G401.6 (cell line): ENCODE data around the gene BCKDHA.
A peak's percentile ranks its signal among the peaks of the same experiment; 100 is the strongest.
"Not testable (repeated sequence)": the region's sequence is repeated elsewhere in the genome, so short reads cannot be mapped to it uniquely, and the experiment has no call there.

Experiments
- FAIRE-seq: peaks from 2 replicates; lab custom pipeline; 2012; peaks lifted over from hg19 to GRCh38; lab: Jason Lieb, UNC

BCKDHA gene

DNA sequence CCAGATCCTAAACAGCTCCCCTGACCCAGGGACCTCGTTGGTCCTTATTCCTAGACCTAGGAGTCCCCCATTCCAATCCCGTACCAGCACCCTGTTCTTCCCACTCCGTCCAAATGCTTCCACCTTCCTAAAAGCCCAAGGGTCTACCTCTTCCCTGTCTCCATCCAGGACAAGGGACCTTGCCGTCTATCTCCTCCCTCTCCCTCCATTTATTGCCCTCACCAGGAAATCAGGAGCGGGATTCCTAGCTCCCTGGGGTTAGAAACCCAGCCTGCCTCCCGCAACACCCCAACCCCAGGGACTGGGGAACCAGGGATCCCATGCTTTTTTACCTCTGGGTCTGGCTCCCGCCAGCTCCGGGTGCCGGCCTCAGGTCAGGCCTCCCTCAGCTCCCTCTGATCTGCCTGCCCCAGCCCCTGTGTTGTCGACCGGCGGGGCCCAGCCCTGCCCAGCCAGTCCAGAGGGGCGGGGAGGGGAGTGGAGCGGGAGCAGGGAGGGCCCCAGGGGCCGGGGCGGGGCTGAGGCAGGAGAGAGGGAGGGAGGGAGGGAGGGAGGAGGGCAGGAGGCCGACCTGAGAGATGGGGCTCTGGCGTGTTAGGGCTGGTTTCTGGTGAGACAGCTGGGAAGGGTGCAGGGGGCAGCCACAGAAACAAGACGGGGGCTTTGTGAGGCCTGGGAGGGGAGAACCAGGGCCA lies 29.5 kb downstream of the BCKDHA start, which contains the start of gene B3GNT8:
Gene B3GNT8, minus strand, starts transcription at position 423 of the 695 bp plus-strand sequence. CDS start 596 bp downstream, outside the sequence.
- FAIRE-seq = no peak

- FAIRE-seq = no peak
These were observed 30.2 kb downstream of the BCKDHA start for GRCh38 chr19:41427647-41428480.

GRCh38 chr19:41428481-41428859 lies 30.9 kb downstream of the BCKDHA start:
- FAIRE-seq = no peak

DNA sequence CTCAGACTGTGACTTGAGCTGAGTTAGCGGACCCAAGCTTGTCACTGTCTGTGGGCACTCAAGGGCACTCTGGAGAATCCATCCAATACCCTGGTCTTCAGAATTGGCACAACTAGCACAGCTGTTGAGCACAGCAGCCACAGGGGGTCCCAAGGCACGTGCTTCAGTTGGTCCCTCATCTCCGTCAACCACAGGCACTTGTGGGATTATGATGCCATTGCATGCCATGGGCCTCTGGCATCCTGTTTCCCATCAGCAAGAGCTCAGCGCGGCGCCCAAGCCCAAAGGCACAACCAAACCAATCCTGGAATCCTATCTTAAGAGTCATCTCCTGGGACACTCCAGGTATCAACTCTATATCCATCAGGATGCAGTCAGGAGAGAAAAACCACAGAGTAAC lies 33.3 kb downstream of the BCKDHA start:
- no peak for FAIRE-seq

GRCh38 chr19:41431426-41432386 lies 34.1 kb downstream of the BCKDHA start:
- no peak for FAIRE-seq

- FAIRE-seq = no peak
These were observed 35.6 kb downstream of the BCKDHA start for GRCh38 chr19:41433171-41433570.

DNA sequence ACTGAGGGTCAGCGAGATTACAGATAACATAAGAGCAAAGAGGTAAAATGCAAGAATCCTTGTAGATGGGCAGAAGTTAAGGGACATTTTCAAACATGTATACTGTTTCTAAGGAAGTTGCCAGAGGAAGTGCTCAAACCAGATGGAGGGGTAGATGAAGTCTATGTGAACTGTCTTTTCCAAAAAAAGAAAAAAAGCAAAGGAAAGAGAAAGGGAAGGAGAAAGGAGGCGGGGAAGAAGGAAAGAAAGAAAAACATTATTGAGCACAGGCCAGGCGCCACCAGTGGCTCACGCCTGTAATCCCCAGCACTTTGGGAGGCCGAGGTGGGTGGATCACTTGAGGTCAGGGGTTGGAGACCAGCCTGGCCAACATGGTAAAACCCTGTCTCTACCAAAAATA lies 36.8 kb downstream of the BCKDHA start:
- no peak for FAIRE-seq

DNA sequence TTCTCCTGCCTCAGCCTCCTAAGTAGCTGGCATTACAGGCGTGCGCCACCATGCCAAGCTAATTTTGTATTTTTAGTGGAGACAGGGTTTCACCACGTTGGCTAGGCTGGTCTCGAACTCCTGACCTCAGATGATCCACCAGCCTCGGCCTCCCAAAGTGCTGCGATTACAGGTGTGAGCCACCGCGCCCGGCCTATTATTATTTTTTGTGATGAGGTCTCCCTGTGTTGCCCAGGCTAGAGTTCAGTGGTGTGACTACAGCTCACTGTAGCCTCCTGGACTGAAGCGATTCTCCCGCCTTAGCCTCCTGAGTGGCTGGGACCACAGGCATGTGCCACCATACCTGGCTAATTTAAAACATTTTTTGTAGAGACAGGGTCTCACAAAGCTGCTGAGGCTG lies 37.8 kb downstream of the BCKDHA start:
- FAIRE-seq = not testable (repeated sequence)

GRCh38 chr19:41435936-41436673 lies 38.5 kb downstream of the BCKDHA start:
- FAIRE-seq = no peak

DNA sequence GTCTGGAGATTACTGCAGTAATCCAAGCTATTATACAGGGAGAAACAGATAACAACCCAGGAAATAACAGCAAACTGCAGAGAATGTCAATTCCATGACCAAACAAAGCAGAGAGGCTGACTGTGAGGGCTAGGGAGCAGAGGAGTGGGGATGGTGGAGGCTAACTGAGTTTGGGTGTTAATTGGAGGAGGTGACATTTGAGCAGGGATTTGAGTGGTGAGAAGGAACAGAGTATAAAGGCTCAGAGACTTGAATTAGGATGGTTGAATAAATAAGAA lies 39.0 kb downstream of the BCKDHA start:
- no peak for FAIRE-seq

DNA sequence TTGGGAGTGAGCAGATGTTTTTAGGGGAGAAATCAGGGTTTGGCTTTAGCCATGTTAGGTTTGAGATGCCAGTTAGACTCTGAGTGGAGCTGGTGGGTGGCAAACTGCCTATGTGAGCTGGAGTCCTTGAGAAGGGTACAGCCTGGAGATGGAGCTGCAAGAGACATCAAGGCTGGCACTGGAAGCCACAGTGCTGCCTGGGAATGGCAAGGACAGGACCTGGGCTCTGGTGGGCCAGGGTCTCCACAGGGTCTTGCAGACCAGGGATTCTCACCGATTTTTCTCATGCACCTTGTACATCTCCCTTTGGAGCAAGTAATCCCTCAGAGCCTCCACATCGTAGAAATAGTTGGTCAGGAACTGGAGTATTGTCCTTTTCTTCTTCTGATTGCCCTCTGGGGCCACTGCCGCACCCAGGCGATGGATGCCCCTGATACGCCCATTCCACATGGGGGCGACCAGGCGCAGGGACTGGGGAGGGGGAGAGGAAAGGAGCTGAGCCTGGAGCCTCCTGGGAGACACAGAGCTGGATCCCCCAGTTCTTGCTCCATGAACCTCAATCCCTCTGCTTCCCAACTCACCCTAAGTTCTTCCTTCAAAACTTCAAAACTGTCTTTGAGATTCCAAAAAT lies 40.4 kb downstream of the BCKDHA start:
- no peak for FAIRE-seq

DNA sequence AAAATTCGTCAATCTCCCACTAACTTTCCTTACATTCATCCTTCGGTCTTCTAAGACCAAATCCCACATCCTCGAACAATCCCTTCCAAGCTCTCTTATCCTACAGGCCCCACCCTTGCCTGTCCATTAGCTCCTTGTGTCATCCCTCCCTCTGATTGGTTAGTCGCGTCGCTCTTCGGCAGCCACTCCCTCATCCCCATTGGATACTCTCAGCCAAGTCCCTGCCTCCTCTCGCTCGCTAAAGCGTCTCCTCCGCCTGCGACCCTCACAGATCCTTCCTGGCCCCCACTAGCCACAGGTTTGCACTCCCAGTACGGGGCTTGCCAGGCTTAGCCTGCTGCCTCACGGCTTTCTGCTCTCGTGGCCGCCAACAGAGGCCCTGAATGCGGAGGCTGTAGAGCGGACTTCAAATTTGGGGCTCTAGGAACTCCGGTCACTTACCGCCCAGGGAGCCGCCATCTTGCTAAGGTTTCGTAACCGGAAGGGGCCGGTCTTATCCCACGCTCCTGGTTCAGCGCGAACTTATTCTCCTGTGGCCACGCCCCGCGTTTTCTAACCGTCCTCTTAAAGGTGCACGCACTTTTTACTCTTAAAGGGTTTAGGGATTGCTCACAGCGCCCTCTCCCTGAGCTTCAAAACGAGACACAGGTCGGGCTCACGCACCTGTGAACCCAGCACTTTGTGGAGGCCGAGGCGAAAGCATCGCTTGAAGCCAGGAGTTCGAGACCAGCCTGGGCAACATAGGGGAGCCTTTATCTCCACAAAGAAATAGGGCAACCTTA lies 42.0 kb downstream of the BCKDHA start, which contains the start of gene DMAC2:
Gene DMAC2, minus strand, starts transcription at position 472 of the 782 bp plus-strand sequence. Its CDS starts 13 bp downstream, at position 459.
- peak; percentile 98 for FAIRE-seq

GRCh38 chr19:41441321-41441945 lies 43.8 kb downstream of the BCKDHA start:
- FAIRE-seq = no peak

GRCh38 chr19:41442473-41443355 lies 45.1 kb downstream of the BCKDHA start, which contains the start of gene ERICH4:
TSS of gene ERICH4 (plus strand) at chr19:41443156. CDS start at chr19:41443170, 14 bp downstream.
- no peak for FAIRE-seq

DNA sequence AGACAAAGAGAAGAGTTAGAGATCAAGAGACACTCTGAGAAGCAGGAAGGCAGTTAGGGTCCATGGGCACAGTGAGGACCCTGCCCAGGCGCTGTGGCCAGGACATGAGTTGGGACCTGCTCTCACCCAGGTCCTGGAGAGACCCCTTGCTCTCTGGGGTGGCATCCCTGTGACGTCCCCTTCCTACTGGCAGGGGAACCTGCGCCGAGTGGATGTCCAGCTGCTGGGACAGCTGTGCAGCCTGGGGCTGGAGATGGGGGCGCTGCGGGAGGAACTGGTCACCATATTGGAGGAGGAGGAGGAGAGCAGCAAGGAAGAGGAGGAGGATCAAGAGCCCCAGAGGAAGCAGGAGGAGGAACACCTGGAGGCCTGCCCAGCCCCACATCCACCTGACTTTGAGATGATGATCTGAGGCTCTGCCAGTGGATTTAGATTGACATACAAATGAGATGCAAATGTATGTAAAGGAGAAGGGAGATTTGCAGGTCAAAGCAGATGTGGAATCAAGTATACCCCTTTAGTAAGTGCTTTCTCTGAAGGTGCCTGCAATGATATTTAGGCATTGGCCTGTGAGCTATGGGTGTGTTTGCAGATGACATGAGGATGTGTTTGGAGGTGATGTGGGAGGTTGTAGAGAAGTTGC lies 46.3 kb downstream of the BCKDHA start:
- FAIRE-seq = no peak

DNA sequence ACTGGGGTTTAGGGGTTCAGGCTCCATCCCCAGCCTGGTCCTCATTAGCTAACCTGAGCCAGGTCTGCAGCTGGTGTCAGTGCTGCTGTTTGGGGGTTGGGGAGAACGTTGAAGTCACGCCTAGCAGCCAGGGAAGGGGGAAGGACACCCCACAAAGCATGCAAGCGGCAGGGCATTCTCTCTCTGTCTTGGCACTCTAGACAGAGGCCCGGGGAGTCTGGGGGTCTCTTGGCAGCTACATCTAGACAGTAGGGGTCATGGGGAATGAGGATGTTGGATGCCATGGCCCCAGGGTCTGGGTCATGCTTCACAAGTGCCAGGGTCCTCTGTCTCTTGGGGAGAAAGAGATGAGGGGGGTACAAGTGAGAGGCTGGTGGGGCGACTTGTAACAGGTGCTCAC lies 48.0 kb downstream of the BCKDHA start:
- no peak for FAIRE-seq

- no peak for FAIRE-seq
These were observed 50.2 kb downstream of the BCKDHA start for GRCh38 chr19:41447732-41448332.
